H9 (cell line): Measurements from ENCODE around the gene COG8. TPM values are rescaled to one million over a fixed set of nuclear protein-coding genes. Genes with fewer than 3 reads are reported as not detected.

Experiments used
- DNase-seq: peaks from one replicate; pipeline ENCODE4 v3.0.0-alpha.2; 2017
- H2AFZ ChIP-seq: one replicate; pipeline ENCODE4 v1.6.1; 2013; ENCODE audit warnings: mild to moderate bottlenecking, low read length, control low read depth, moderate library complexity
- H2AK5ac ChIP-seq: 2 replicates; pipeline ENCODE4 v1.6.1; 2013; ENCODE audit warnings: low read length, control low read depth, mixed read lengths; ENCODE audit not compliant: insufficient read length
- H2BK120ac ChIP-seq: one replicate; pipeline ENCODE4 v1.6.1; 2013; ENCODE audit warnings: low read depth, mild to moderate bottlenecking, low read length, control low read depth, inconsistent platforms; ENCODE audit not compliant: poor library complexity, severe bottlenecking
- H2BK12ac ChIP-seq: 2 replicates; pipeline ENCODE4 v1.6.1; 2013; ENCODE audit warnings: low read length, control low read depth, mixed read lengths, low read depth; ENCODE audit not compliant: insufficient read length
- H2BK15ac ChIP-seq: 2 replicates; pipeline ENCODE4 v1.6.1; 2013; ENCODE audit warnings: low read depth, low read length, control low read depth
- H2BK20ac ChIP-seq: one replicate; pipeline ENCODE4 v1.6.1; 2013; ENCODE audit warnings: low read depth, mild to moderate bottlenecking, low read length, control low read depth, inconsistent platforms; ENCODE audit not compliant: poor library complexity, severe bottlenecking
- H2BK5ac ChIP-seq: 2 replicates; pipeline ENCODE4 v1.6.1; 2013; ENCODE audit warnings: low read length, control low read depth, mixed read lengths; ENCODE audit not compliant: insufficient read length
- H3K14ac ChIP-seq: 2 replicates; pipeline ENCODE4 v1.6.1; 2013; ENCODE audit warnings: low read length, control low read depth; ENCODE audit not compliant: insufficient read depth
- H3K18ac ChIP-seq: 2 replicates; pipeline ENCODE4 v1.6.1; 2013; ENCODE audit warnings: low read depth, mild to moderate bottlenecking, mixed read lengths, low read length, control low read depth; ENCODE audit not compliant: insufficient read length
- H3K23ac ChIP-seq: 2 replicates; pipeline ENCODE4 v1.6.1; 2013; ENCODE audit warnings: low read length, control low read depth, mixed read lengths, low read depth; ENCODE audit not compliant: insufficient read length
- H3K23me2 ChIP-seq: 2 replicates; pipeline ENCODE4 v1.6.1; 2013; ENCODE audit warnings: low read depth, mild to moderate bottlenecking, mixed read lengths, low read length, control low read depth; ENCODE audit not compliant: insufficient read length, poor library complexity, severe bottlenecking
- H3K27ac ChIP-seq: 2 replicates; pipeline ENCODE4 v1.5.1; 2013; ENCODE audit warnings: low read length, control low read depth, mixed read lengths, low read depth; ENCODE audit not compliant: insufficient read length
- H3K27me3 ChIP-seq: 2 replicates; pipeline ENCODE4 v1.6.1; 2013; ENCODE audit warnings: low read length, control low read depth, inconsistent platforms; ENCODE audit not compliant: insufficient read depth
- H3K4ac ChIP-seq: 2 replicates; pipeline ENCODE4 v1.6.1; 2013; ENCODE audit warnings: low read depth, mild to moderate bottlenecking, control low read depth, inconsistent platforms, low read length, moderate library complexity
- H3K4me1 ChIP-seq: 2 replicates; pipeline ENCODE4 v1.6.1; 2013; ENCODE audit warnings: low read length, control low read depth, inconsistent platforms; ENCODE audit not compliant: insufficient read depth
- H3K4me2 ChIP-seq: 2 replicates; pipeline ENCODE4 v1.6.1; 2013; ENCODE audit warnings: low read length, control low read depth, mixed read lengths; ENCODE audit not compliant: insufficient read length, insufficient read depth
- H3K56ac ChIP-seq: 2 replicates; pipeline ENCODE4 v1.6.1; 2013; ENCODE audit warnings: low read depth, mild to moderate bottlenecking, mixed read lengths, low read length, control low read depth; ENCODE audit not compliant: insufficient read length
- H3K79me1 ChIP-seq: 2 replicates; pipeline ENCODE4 v1.6.1; 2013; ENCODE audit warnings: low read depth, mild to moderate bottlenecking, moderate library complexity, low read length, control low read depth, inconsistent platforms; ENCODE audit not compliant: insufficient read depth, poor library complexity, severe bottlenecking
- H3K79me2 ChIP-seq: 2 replicates; pipeline ENCODE4 v1.6.1; 2013; ENCODE audit warnings: low read length, control low read depth, inconsistent platforms; ENCODE audit not compliant: insufficient read depth
- H3K9ac ChIP-seq: 2 replicates; pipeline ENCODE4 v1.6.1; 2013; ENCODE audit warnings: low read length, control low read depth, mixed read lengths; ENCODE audit not compliant: insufficient read length; ENCODE audit errors: extremely low read depth
- H3K9me3 ChIP-seq: one replicate; pipeline ENCODE4 v1.6.1; 2013; ENCODE audit warnings: low read depth, low read length, inconsistent platforms; ENCODE audit not compliant: control insufficient read depth
- H3T11ph ChIP-seq: one replicate; pipeline ENCODE4 v1.6.1; 2013; ENCODE audit warnings: mild to moderate bottlenecking, low read length, control low read depth, inconsistent platforms
- H4K20me1 ChIP-seq: one replicate; pipeline ENCODE4 v1.6.1; 2013; ENCODE audit not compliant: control insufficient read depth, insufficient read length, insufficient read depth
- H4K5ac ChIP-seq: 2 replicates; pipeline ENCODE4 v1.6.1; 2013; ENCODE audit warnings: low read depth, mild to moderate bottlenecking, mixed read lengths, low read length, control low read depth; ENCODE audit not compliant: insufficient read length
- H4K8ac ChIP-seq: replicated peaks from 2 replicates; pipeline ENCODE4 v1.6.1; 2013; ENCODE audit warnings: low read length, control low read depth, mixed read lengths, low read depth; ENCODE audit not compliant: insufficient read length
- H4K91ac ChIP-seq: 2 replicates; pipeline ENCODE4 v1.6.1; 2013; ENCODE audit warnings: low read depth, mild to moderate bottlenecking, moderate library complexity, mixed read lengths, low read length, control low read depth; ENCODE audit not compliant: insufficient read length
- H3K27ac Mint-ChIP-seq, 3 experiments: 2 replicates in 2 of 3; 3 replicates in 1 of 3; pipeline ENCODE4 v1.8.0; 2020 to 2021; ENCODE audit warnings: mixed read lengths in 3 of 3, mild to moderate bottlenecking in 1 of 3, moderate library complexity in 1 of 3
- H3K27me3 Mint-ChIP-seq: 2 replicates; pipeline ENCODE4 v1.8.0; 2021; ENCODE audit warnings: low read depth, mild to moderate bottlenecking, moderate library complexity, mixed read lengths
- H3K36me3 Mint-ChIP-seq, 3 experiments: 2 replicates in 2 of 3; 3 replicates in 1 of 3; pipeline ENCODE4 v1.8.0; 2020 to 2021; ENCODE audit warnings: low read depth in 3 of 3, mixed read lengths in 3 of 3; ENCODE audit not compliant: insufficient read depth in 1 of 3
- H3K4me1 Mint-ChIP-seq, 2 experiments: 2 replicates each; pipeline ENCODE4 v1.8.0; 2020; ENCODE audit warnings: mixed read lengths in 2 of 2
- H3K4me3 Mint-ChIP-seq, 2 experiments: 2 replicates in 1 of 2; 3 replicates in 1 of 2; pipeline ENCODE4 v1.8.0; 2020 to 2021; ENCODE audit warnings: mild to moderate bottlenecking in 2 of 2, mixed read lengths in 2 of 2, moderate library complexity in 1 of 2
- H3K9me3 Mint-ChIP-seq, 2 experiments: 2 replicates in 1 of 2; 3 replicates in 1 of 2; pipeline ENCODE4 v1.8.0; 2020; ENCODE audit warnings: mild to moderate bottlenecking in 2 of 2, mixed read lengths in 2 of 2, moderate library complexity in 1 of 2
- CTCF ChIP-seq: fragments of 200-600 bp; sonication (generic); conservative IDR thresholded peaks from 3 replicates; pipeline ENCODE4 v1.8.0; 2021; ENCODE audit warnings: antibody characterized with exemption, mild to moderate bottlenecking
- WGBS: extraction: QIAGEN DNeasy Blood & Tissue Kit; methylation state at CpG from one replicate; pipeline ENCODE4 v1.1.7; 2013; ENCODE audit warnings: missing lambda C conversion rate, low lambda C conversion rate, mixed read lengths; ENCODE audit not compliant: insufficient read length; ENCODE audit errors: extremely low coverage; 5-methylcytosine and 5-hydroxymethylcytosine counted together
- total RNA-seq: library from RNA; stranded (reverse); gene quantifications from 2 replicates; pipeline ENCODE4 v1.2.1, GENCODE V29; 2021

Gene COG8
- total RNA-seq, 1 experiment from 2014 or later = 52.3 TPM

- H3K4me3 Mint-ChIP-seq = peak within 1 kb of the TSS; percentile 83 to 88
- Histone ChIP-seq H2BK20ac (no peak within 1 kb of the TSS), H3K56ac (no peak within 1 kb of the TSS), H3K79me1 (peaks cover 5% of the 10 kb centered on the region), H4K20me1 (peaks cover 2% of the 10 kb centered on the region), H3K27me3 (no peaks in the 10 kb centered on the region), H2BK15ac (no peak within 1 kb of the TSS), H3K4ac (no peak within 1 kb of the TSS; the same call in 1 of the 2 replicates), H3T11ph (no peak within 1 kb of the TSS), H4K5ac (no peak within 1 kb of the TSS), H3K4me2 (peak within 1 kb of the TSS; percentile 92), H3K23ac (no peak within 1 kb of the TSS), H3K79me2 (peaks cover 16% of the 10 kb centered on the region; the same call in 1 of the 2 replicates), H3K23me2 (peaks cover 6% of the 10 kb centered on the region), H4K8ac (no peak within 1 kb of the TSS), H2BK5ac (no peak within 1 kb of the TSS), H2AK5ac (no peak within 1 kb of the TSS), H3K9ac (peak within 1 kb of the TSS; percentile 86), H3K9me3 (no peaks in the 10 kb centered on the region), H3K18ac (peak within 1 kb of the TSS; percentile 69), H2AFZ (no peak within 1 kb of the TSS), H3K4me1 (no peaks in the 10 kb centered on the region), H4K91ac (no peak within 1 kb of the TSS), H2BK120ac (peak within 1 kb of the TSS; percentile 39), H2BK12ac (no peak within 1 kb of the TSS), H3K14ac (peak within 1 kb of the TSS; percentile 88), H3K27ac (peak within 1 kb of the TSS; percentile 60)
- H3K36me3 Mint-ChIP-seq = peaks cover 39 to 83% (median 69%) of the 10 kb centered on the region in 3 experiments
- TF ChIP-seq CTCF = no peak
- peak within 1 kb of the TSS; percentile 97 for H3K27ac Mint-ChIP-seq
- no peaks in the 10 kb centered on the region for H3K9me3 Mint-ChIP-seq
- no CpG with 5 or more reads among the region's 93 CpGs for WGBS
- DNase-seq = peak; percentile 96
- H3K4me1 Mint-ChIP-seq = peaks cover 21 to 23% of the 10 kb centered on the region in 2 experiments
- H3K27me3 Mint-ChIP-seq = no peaks in the 10 kb centered on the region; the same call in 1 of the 2 replicates
These were observed 8.9 kb downstream of the COG8 start, which contains the start of gene PDF for GRCh38 chr16:69330286-69331109. Gene PDF, minus strand, starts transcription at chr16:69330588. Its CDS starts 18 bp downstream, at chr16:69330570.
